Upper lobe of left lung (tissue), 6 donors: ENCODE measurements around the gene DPCD. TPM values are rescaled to one million over a fixed set of nuclear protein-coding genes. Genes with fewer than 3 reads are reported as not detected.
A peak's percentile ranks its signal among the peaks of the same experiment; 100 is the strongest.

Experiments used
- ATAC-seq, 2 donors: fragments of 200-7000 bp; cut with Tn5 transposase; one replicate each; pipeline ENCODE4 v1.9.1; 2022; ENCODE audit warnings: mild to moderate bottlenecking in 2 of 2, moderate library complexity in 2 of 2; ENCODE audit not compliant: low FRiP score in 2 of 2
- DNase-seq, 2 donors: peaks; one replicate each; pipeline ENCODE4 v3.0.0-alpha.2; 2019 to 2020
- H3K27ac ChIP-seq, 4 donors: fragments of 200-600 bp; sonication (generic); one replicate each; pipeline ENCODE4 v1.5.1; 2016 to 2019
- H3K27me3 ChIP-seq, 4 donors: fragments of 200-600 bp; sonication (generic); one replicate each; pipeline ENCODE4 v1.5.1; 2017 to 2019
- H3K36me3 ChIP-seq, 4 donors: fragments of 200-600 bp; sonication (generic); one replicate each; pipeline ENCODE4 v1.5.1; 2016 to 2019
- H3K4me1 ChIP-seq, 4 donors: fragments of 200-600 bp; sonication (generic); one replicate each; pipeline ENCODE4 v1.5.1; 2018 to 2019
- H3K4me3 ChIP-seq, 4 donors: fragments of 200-600 bp; sonication (generic); one replicate each; pipeline ENCODE4 v1.5.1; 2017 to 2019; ENCODE audit warnings: mild to moderate bottlenecking in 2 of 4, moderate library complexity in 1 of 4
- H3K9me3 ChIP-seq, 4 donors: fragments of 200-600 bp; sonication (generic); one replicate each; pipeline ENCODE4 v1.5.1; 2018 to 2019
- CTCF ChIP-seq, 6 experiments: fragments of 450-650 bp in 4 of 6; fragments of 200-600 bp in 2 of 6; sonication (generic) in 2 of 6; IDR thresholded peaks; one replicate each; pipeline ENCODE4 v1.5.1; 2016 to 2019; ENCODE audit warnings: antibody characterized with exemption in 6 of 6
- EP300 ChIP-seq, 4 donors: sonication (generic); formaldehyde crosslinking; IDR thresholded peaks; one replicate each; pipeline ENCODE4 v1.5.1; 2017; ENCODE audit warnings: antibody characterized with exemption in 4 of 4, control low read depth in 2 of 4
- POLR2A ChIP-seq, 4 donors: fragments of 450-650 bp; IDR thresholded peaks; one replicate each; pipeline ENCODE4 v1.5.1; 2016 to 2017; ENCODE audit warnings: antibody characterized with exemption in 4 of 4, mild to moderate bottlenecking in 2 of 4
- POLR2AphosphoS5 ChIP-seq, 2 donors: sonication (generic); formaldehyde crosslinking; IDR thresholded peaks; one replicate each; pipeline ENCODE4 v1.5.1; 2017; ENCODE audit warnings: antibody characterized with exemption in 2 of 2
- WGBS, 2 donors: methylation state at CpG; one replicate each; pipeline ENCODE4 v1.1.5; 2017 to 2018; 5-methylcytosine and 5-hydroxymethylcytosine counted together
- total RNA-seq, 6 donors: library from RNA; depleted of rRNA in 4 of 6; stranded (reverse); fragments of >200 nt in 4 of 6; gene quantifications; one replicate each; pipeline versions ENCODE4 v1.1.0 to v1.2.1, GENCODE V29; 2016 to 2021
- donor health status: DM: no; HTN: no; CAD: no; lungs with moderate emphysema.
- donor health status: DM: no; HTN: yes; CAD: no; lungs with severe emphysema.

DPCD gene
- total RNA-seq, 6 donors from 2014 or later, result 3.7 to 36.2 (median 15.1) TPM

- Histone ChIP-seq H3K27ac (no peak overlapping the region), H3K9me3 (no peaks in the 10 kb centered on the region), H3K36me3 (peaks cover 0 to 49% (median 10%) of the 10 kb centered on the region in 4 donors), H3K4me1 (no peaks in the 10 kb centered on the region), H3K4me3 (no peak overlapping the region), H3K27me3 (no peaks in the 10 kb centered on the region)
- ATAC-seq (no peak), DNase-seq (no peak)
- TF ChIP-seq CTCF (IDR thresholded peaks at IDR 0.05) (no peak), EP300 (IDR thresholded peaks at IDR 0.05) (no peak), POLR2AphosphoS5 (IDR thresholded peaks at IDR 0.05) (no peak), POLR2A (IDR thresholded peaks at IDR 0.05) (no peak)
- WGBS, 2 donors, result 91 to 92% methylated on average over 1 of the region's 1 CpG
These were observed 57.5 kb downstream of the DPCD start for GRCh38 chr10:101645659-101646058.

GRCh38 chr10:101646364-101646763 is 58.2 kb downstream of the DPCD start:
- WGBS, 2 donors, result 80 to 98% methylated on average over 5 to 6 of the region's 6 CpGs
- H3K4me3 ChIP-seq, result no peak overlapping the region
- no peaks in the 10 kb centered on the region for H3K9me3 ChIP-seq
- peaks cover 0 to 55% (median 14%) of the 10 kb centered on the region in 4 donors for H3K36me3 ChIP-seq
- no peaks in the 10 kb centered on the region for H3K4me1 ChIP-seq
- TF ChIP-seq EP300 (IDR thresholded peaks at IDR 0.05), result no peak
- no peak for TF ChIP-seq POLR2AphosphoS5 (IDR thresholded peaks at IDR 0.05)
- no peak for TF ChIP-seq POLR2A (IDR thresholded peaks at IDR 0.05)
- no peak for TF ChIP-seq CTCF (IDR thresholded peaks at IDR 0.05)
- no peaks in the 10 kb centered on the region for H3K27me3 ChIP-seq
- no peak for DNase-seq
- peak in 1 of 2 donors; percentile 71 for ATAC-seq
- no peak overlapping the region for H3K27ac ChIP-seq

GRCh38 chr10:101647255-101647654 is 59.1 kb downstream of the DPCD start:
- peaks cover 0 to 64% (median 16%) of the 10 kb centered on the region in 4 donors for H3K36me3 ChIP-seq
- H3K4me1 ChIP-seq, result no peaks in the 10 kb centered on the region
- 84 to 98% methylated on average over 2 of the region's 2 CpGs for WGBS, 2 donors

GRCh38 chr10:101649525-101650085 is 61.5 kb downstream of the DPCD start:
- H3K27me3 ChIP-seq, result no peaks in the 10 kb centered on the region
- 92 to 98% methylated on average over 5 of the region's 5 CpGs for WGBS, 2 donors
- no peaks in the 10 kb centered on the region for H3K4me1 ChIP-seq
- no peak for DNase-seq
- peaks cover 0 to 70% (median 26%) of the 10 kb centered on the region in 4 donors for H3K36me3 ChIP-seq
- H3K27ac ChIP-seq, result no peak overlapping the region
- H3K4me3 ChIP-seq, result no peak overlapping the region
- no peaks in the 10 kb centered on the region for H3K9me3 ChIP-seq
- TF ChIP-seq CTCF (IDR thresholded peaks at IDR 0.05), result no peak
- TF ChIP-seq POLR2AphosphoS5 (IDR thresholded peaks at IDR 0.05), result no peak
- TF ChIP-seq EP300 (IDR thresholded peaks at IDR 0.05), result no peak
- no peak for TF ChIP-seq POLR2A (IDR thresholded peaks at IDR 0.05)
- no peak for ATAC-seq

More at GRCh38 chr10:101647255-101647654, 59.1 kb downstream of the DPCD start:
- no peaks in the 10 kb centered on the region for H3K9me3 ChIP-seq
- DNase-seq (no peak), ATAC-seq (no peak)
- H3K4me3 ChIP-seq, result no peak overlapping the region
- H3K27me3 ChIP-seq, result no peaks in the 10 kb centered on the region
- no peak overlapping the region for H3K27ac ChIP-seq
- no peak for TF ChIP-seq POLR2AphosphoS5 (IDR thresholded peaks at IDR 0.05)
- TF ChIP-seq EP300 (IDR thresholded peaks at IDR 0.05), result no peak
- TF ChIP-seq CTCF (IDR thresholded peaks at IDR 0.05), result no peak
- TF ChIP-seq POLR2A (IDR thresholded peaks at IDR 0.05), result no peak

DNA sequence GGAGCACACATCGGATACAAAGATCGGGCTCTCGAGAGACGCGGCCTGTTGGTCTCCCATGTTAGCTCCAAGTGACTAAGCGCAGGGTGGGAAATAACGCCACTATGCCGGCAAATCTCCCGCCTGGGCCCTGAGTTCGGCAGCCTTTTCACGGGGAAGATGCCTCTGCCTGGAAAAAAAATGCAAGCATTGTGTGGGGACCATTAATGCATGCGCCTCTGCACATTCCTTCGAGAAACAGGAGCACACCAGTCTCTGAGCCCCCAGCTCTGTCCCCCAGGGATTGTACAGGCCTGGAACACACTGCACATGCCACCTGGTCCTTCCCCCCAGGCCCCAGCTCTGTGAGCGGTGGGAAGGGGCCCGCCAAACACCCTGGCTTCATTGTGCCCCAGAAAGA is 62.7 kb downstream of the DPCD start:
- H3K36me3 ChIP-seq, result peaks cover 0 to 76% (median 30%) of the 10 kb centered on the region in 4 donors
- TF ChIP-seq CTCF (IDR thresholded peaks at IDR 0.05), result no peak
- no peak for TF ChIP-seq EP300 (IDR thresholded peaks at IDR 0.05)
- TF ChIP-seq POLR2A (IDR thresholded peaks at IDR 0.05), result no peak
- TF ChIP-seq POLR2AphosphoS5 (IDR thresholded peaks at IDR 0.05), result no peak
- H3K27ac ChIP-seq, result no peak overlapping the region
- no peaks in the 10 kb centered on the region for H3K27me3 ChIP-seq
- ATAC-seq, result no peak
- no peaks in the 10 kb centered on the region for H3K9me3 ChIP-seq
- 91 to 92% methylated on average over 15 of the region's 15 CpGs for WGBS, 2 donors
- no peaks in the 10 kb centered on the region for H3K4me1 ChIP-seq
- H3K4me3 ChIP-seq, result no peak overlapping the region
- DNase-seq, result peak in 1 of 2 donors; percentile 15
